ENCODE data around the gene CASK. TPM values are rescaled to one million over a fixed set of nuclear protein-coding genes. Genes with fewer than 3 reads are reported as not detected.

CASK gene
- total and polyA plus RNA-seq, 9 of the 15 experiments (the other 6 are each of a cell fraction or from before 2014, with no cell fraction given) = 1.3 to 7.4 (median 5.2) TPM

GRCh38 chrX:41538707-41539106, 384.6 kb downstream of the CASK start:
- DNase-seq (ENCODE audit: extremely low read depth in 1 of 4, low spot score in 3 of 4) (no peak), FAIRE-seq (no peak), ATAC-seq (no peak)
- 33% methylated on average over 4 of the region's 4 CpGs for WGBS (ENCODE audit: insufficient coverage, low coverage, missing lambda C conversion rate)
- no peak overlapping the region for H3K27ac ChIP-seq (ENCODE audit: extremely low read depth, low read depth, low read length)
- H3K9me1 ChIP-seq (ENCODE audit: control insufficient read depth, insufficient read depth, low read length) = no peaks in the 10 kb centered on the region
- H3K4me2 ChIP-seq (ENCODE audit: insufficient read depth, low read length) = no peak overlapping the region
- no peaks in the 10 kb centered on the region for H3K27me3 ChIP-seq (ENCODE audit: control insufficient read depth in 2 of 2, insufficient read depth in 2 of 2, low read length in 2 of 2)
- intact Hi-C loops (cut with micrococcal nuclease) = no loop called here
- ChIA-PET POLR2A (interaction anchor here (1.0 kb wide), 1 partner anchor 12 kb away, joined by 3 read pairs; no protein-coding TSS in a partner anchor), CTCF (ENCODE audit: low intra/inter-chr PET ratio) (no interaction called here)
- no TSS peak for BruUV-seq (replicated peaks)
- in situ Hi-C loops (cut with MboI) = loop anchor here (25.0 kb wide), 1 partner anchor 399 kb away; no protein-coding TSS in a partner anchor
- no peak overlapping the region for H3K4me3 ChIP-seq
- no peaks in the 10 kb centered on the region; the same call in 1 of the 2 replicates for H3K9me3 ChIP-seq (replicated peaks; ENCODE audit: control insufficient read depth, insufficient read depth, low read depth, low read length)
- H3K9ac ChIP-seq (ENCODE audit: insufficient read depth in 1 of 2, low read depth in 2 of 2, low read length in 2 of 2) = no peak overlapping the region
- H3K79me2 ChIP-seq (ENCODE audit: control insufficient read depth, insufficient read depth, low read length) = no peaks in the 10 kb centered on the region
- no peaks in the 10 kb centered on the region for H3K36me3 ChIP-seq (ENCODE audit: control insufficient read depth, insufficient read depth, low read length)
- H4K20me1 ChIP-seq (replicated peaks; ENCODE audit: control insufficient read depth, insufficient read depth, low read length) = no peaks in the 10 kb centered on the region
- no peak overlapping the region for H2AFZ ChIP-seq (ENCODE audit: low read depth, low read length)
- no peaks in the 10 kb centered on the region; a peak in 1 of 5 replicates for H3K4me1 ChIP-seq (replicated peaks in 1 of 2; ENCODE audit: control insufficient read depth in 2 of 2, insufficient read depth in 2 of 2, low read length in 2 of 2)
- no peak for TF ChIP-seq JUNB (CRISPR knock-in tag; conservative IDR thresholded peaks at IDR 0.05)
- no peak for TF ChIP-seq KDM2B (CRISPR knock-in tag; IDR thresholded peaks at IDR 0.05)
- TF ChIP-seq GTF2E2 (tag; IDR thresholded peaks at IDR 0.05) = no peak
- no peak for TF ChIP-seq SIRT6 (IDR thresholded peaks at IDR 0.05; ENCODE audit: low read depth, low read length)
- no peak for TF ChIP-seq MAZ (CRISPR knock-in tag; conservative IDR thresholded peaks at IDR 0.05 in 1 of 2, IDR thresholded peaks at IDR 0.05 in 1 of 2)
- TF ChIP-seq PPARD (CRISPR knock-in tag; IDR thresholded peaks at IDR 0.05) = no peak
- no peak for TF ChIP-seq HDAC6 (IDR thresholded peaks at IDR 0.05; ENCODE audit: low read depth, low read length)
- no peak for TF ChIP-seq HBP1 (CRISPR knock-in tag; IDR thresholded peaks at IDR 0.05)
- TF ChIP-seq THRB (CRISPR knock-in tag; conservative IDR thresholded peaks at IDR 0.05) = no peak
- no peak for TF ChIP-seq CBX3 (IDR thresholded peaks at IDR 0.05; ENCODE audit: borderline replicate concordance in 1 of 2, low read length in 2 of 2)
